ENCODE measurements around the gene HCAR3. TPM values are rescaled to one million over a fixed set of nuclear protein-coding genes. Genes with fewer than 3 reads are reported as not detected.

Gene HCAR3
- total RNA-seq, 1 experiment from 2014 or later: 0.17 TPM

- TF ChIP-seq CTCF (IDR thresholded peaks at IDR 0.05; ENCODE audit: unreplicated experiment): no peak
- H3K36me3 Mint-ChIP-seq (ENCODE audit: insufficient read depth, unreplicated experiment): no peaks in the 10 kb centered on the region
- H3K27me3 Mint-ChIP-seq (ENCODE audit: unreplicated experiment): no peaks in the 10 kb centered on the region
- no TSS peak for BruUV-seq (replicated peaks)
- H3K4me3 Mint-ChIP-seq (ENCODE audit: low read depth, unreplicated experiment): no peak overlapping the region
- intact Hi-C loops (cut with micrococcal nuclease; ENCODE audit: unreplicated experiment): no loop called here
- no peaks in the 10 kb centered on the region for H3K9me3 Mint-ChIP-seq (ENCODE audit: low read depth, unreplicated experiment)
- DNase-seq: no peak
- no peak overlapping the region for H3K27ac Mint-ChIP-seq (ENCODE audit: unreplicated experiment)
- CTCF ChIA-PET: interaction anchor here (0.7 kb wide), 1 partner anchor 16 kb away, joined by 3 read pairs; no protein-coding TSS in a partner anchor
- no peaks in the 10 kb centered on the region for H3K4me1 Mint-ChIP-seq (ENCODE audit: low read depth, unreplicated experiment)
Observed at GRCh38 chr12:122743895-122744525, 27.4 kb upstream of the HCAR3 start.

- H3K9me3 Mint-ChIP-seq (ENCODE audit: low read depth, unreplicated experiment): no peaks in the 10 kb centered on the region
- CTCF ChIA-PET: no interaction called here
- DNase-seq: no peak
- intact Hi-C loops (cut with micrococcal nuclease; ENCODE audit: unreplicated experiment): no loop called here
- no peaks in the 10 kb centered on the region for H3K27me3 Mint-ChIP-seq (ENCODE audit: unreplicated experiment)
- H3K27ac Mint-ChIP-seq (ENCODE audit: unreplicated experiment): no peak overlapping the region
- no peaks in the 10 kb centered on the region for H3K4me1 Mint-ChIP-seq (ENCODE audit: low read depth, unreplicated experiment)
- no peak overlapping the region for H3K4me3 Mint-ChIP-seq (ENCODE audit: low read depth, unreplicated experiment)
- TF ChIP-seq CTCF (IDR thresholded peaks at IDR 0.05; ENCODE audit: unreplicated experiment): no peak
- BruUV-seq (replicated peaks): no TSS peak
- no peaks in the 10 kb centered on the region for H3K36me3 Mint-ChIP-seq (ENCODE audit: insufficient read depth, unreplicated experiment)
Observed at GRCh38 chr12:122740351-122740750, 23.7 kb upstream of the HCAR3 start.

- intact Hi-C loops (cut with micrococcal nuclease; ENCODE audit: unreplicated experiment): no loop called here
- Mint-ChIP-seq H3K4me3 (ENCODE audit: low read depth, unreplicated experiment) (no peak overlapping the region), H3K27ac (ENCODE audit: unreplicated experiment) (no peak overlapping the region), H3K9me3 (ENCODE audit: low read depth, unreplicated experiment) (no peaks in the 10 kb centered on the region), H3K4me1 (ENCODE audit: low read depth, unreplicated experiment) (no peaks in the 10 kb centered on the region), H3K27me3 (ENCODE audit: unreplicated experiment) (no peaks in the 10 kb centered on the region), H3K36me3 (ENCODE audit: insufficient read depth, unreplicated experiment) (no peaks in the 10 kb centered on the region)
- TF ChIP-seq CTCF (IDR thresholded peaks at IDR 0.05; ENCODE audit: unreplicated experiment): no peak
- CTCF ChIA-PET: no interaction called here
- no TSS peak for BruUV-seq (replicated peaks)
- DNase-seq: no peak
Observed at GRCh38 chr12:122738571-122738970, 22.0 kb upstream of the HCAR3 start.

GRCh38 chr12:122732611-122733010 lies 16.0 kb upstream of the HCAR3 start:
- H3K36me3 Mint-ChIP-seq (ENCODE audit: insufficient read depth, unreplicated experiment): peaks cover 18% of the 10 kb centered on the region
- no peaks in the 10 kb centered on the region for H3K9me3 Mint-ChIP-seq (ENCODE audit: low read depth, unreplicated experiment)
- intact Hi-C loops (cut with micrococcal nuclease; ENCODE audit: unreplicated experiment): loop anchor here (5.0 kb wide), 2 partner anchors 80 to 95 kb away; no protein-coding TSS in a partner anchor
- peaks cover 26% of the 10 kb centered on the region for H3K4me1 Mint-ChIP-seq (ENCODE audit: low read depth, unreplicated experiment)
- no peak for DNase-seq
- CTCF ChIA-PET: interaction anchor here (1.0 kb wide), 1 partner anchor 92 kb away, joined by 3 read pairs; no protein-coding TSS in a partner anchor
- no peak overlapping the region for H3K4me3 Mint-ChIP-seq (ENCODE audit: low read depth, unreplicated experiment)
- TF ChIP-seq CTCF (IDR thresholded peaks at IDR 0.05; ENCODE audit: unreplicated experiment): no peak
- no peaks in the 10 kb centered on the region for H3K27me3 Mint-ChIP-seq (ENCODE audit: unreplicated experiment)
- no TSS peak for BruUV-seq (replicated peaks)
- no peak overlapping the region for H3K27ac Mint-ChIP-seq (ENCODE audit: unreplicated experiment)

Measured in Calu3 (cell line).